C4-2B (cell line): ENCODE measurements around the gene LRRFIP1.
A peak's percentile ranks its signal among the peaks of the same experiment; 100 is the strongest.

Source experiments
- H3K27ac ChIP-seq: fragments of 450-650 bp; 2 replicates; pipeline ENCODE4 v1.5.1; 2017
- CTCF ChIP-seq: fragments of 450-650 bp; conservative IDR thresholded peaks from 2 replicates; pipeline ENCODE4 v1.5.1; 2017; ENCODE audit warnings: mild to moderate bottlenecking
- ZFX ChIP-seq: fragments of 450-650 bp; IDR thresholded peaks from 2 replicates; pipeline ENCODE4 v1.6.1; 2017

Gene LRRFIP1

GRCh38 chr2:237627441-237628246 is at the start of gene LRRFIP1:
LRRFIP1 (plus strand) TSS chr2:237627587; CDS start chr2:237627645, 58 bp downstream.
- peak within 1 kb of the TSS; percentile 59 for H3K27ac ChIP-seq
- TF ChIP-seq ZFX (peak; percentile 65), CTCF (no peak)

GRCh38 chr2:237577956-237578870 is 49.2 kb upstream of the LRRFIP1 start:
- H3K27ac ChIP-seq: no peak overlapping the region
- TF ChIP-seq ZFX: no peak
- TF ChIP-seq CTCF: no peak

DNA sequence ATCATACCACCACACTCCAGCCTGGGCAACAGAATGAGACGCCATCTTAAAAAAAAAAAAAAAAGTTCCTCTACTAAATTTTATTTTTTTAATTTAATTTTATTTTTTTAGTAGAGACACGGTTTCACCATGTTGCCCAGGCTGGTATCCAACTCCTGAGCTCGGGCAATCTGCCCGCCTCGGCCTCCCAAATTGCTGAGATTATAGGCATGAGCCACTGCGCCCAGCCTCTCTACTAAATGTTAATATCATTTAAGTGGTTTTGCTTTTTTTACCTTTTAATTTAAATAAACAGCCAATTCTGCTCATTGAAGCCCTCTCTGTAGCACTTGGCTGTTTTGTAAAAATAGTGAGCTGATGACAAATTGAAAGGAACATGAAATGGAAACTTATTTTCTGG is 46.1 kb upstream of the LRRFIP1 start:
- H3K27ac ChIP-seq: peak overlapping the region; percentile 87
- no peak for TF ChIP-seq ZFX

DNA sequence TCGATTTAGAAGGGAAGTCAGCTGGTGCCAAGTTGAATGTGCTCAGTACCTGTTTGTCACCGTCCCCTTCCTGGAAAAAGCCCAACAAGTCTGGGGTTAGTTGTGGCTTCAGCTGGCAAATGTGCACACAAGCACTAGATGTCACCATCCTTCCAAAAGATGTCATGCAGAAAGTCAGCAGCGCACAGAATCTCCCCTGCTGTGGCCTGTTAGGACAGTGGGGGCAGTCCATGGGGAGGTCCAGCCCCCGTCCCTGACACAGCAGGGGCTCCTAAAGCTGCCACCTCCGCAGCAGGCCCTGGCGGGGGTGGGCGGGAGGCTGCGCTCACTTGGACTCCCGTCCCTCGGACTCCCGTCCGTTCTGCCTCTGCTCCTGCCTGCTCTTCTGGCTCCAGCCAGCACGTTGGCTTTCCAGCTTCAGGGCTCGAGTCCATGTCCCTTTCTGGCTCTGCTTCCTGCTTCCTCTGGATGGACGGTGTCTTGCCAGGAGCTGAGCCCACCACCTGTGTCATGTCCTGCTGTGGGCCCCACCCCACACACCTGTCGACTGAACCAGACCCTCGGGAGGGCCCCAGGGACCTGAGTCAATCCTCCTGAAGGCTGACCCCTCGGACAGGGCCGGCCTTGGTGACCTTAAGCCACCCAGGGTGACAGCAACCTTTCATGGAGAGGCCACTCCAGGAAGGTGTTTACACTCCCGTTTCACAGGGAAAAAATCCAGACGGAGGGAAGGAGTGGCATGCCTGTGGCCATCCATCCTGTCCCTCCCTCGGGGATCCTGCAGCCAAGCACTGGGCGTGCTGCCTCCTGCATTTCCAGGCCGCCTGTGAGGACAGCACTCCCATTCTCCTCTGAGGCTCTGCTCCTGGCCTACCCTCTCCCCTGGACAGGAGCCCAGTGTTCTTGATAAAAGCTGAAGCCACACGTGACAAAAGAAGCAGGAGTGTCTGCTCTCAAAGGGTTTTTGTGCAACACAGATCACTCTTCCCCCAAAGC is 45.3 kb upstream of the LRRFIP1 start:
- TF ChIP-seq CTCF (peak; percentile 67), ZFX (no peak)
- peak overlapping the region; percentile 87 for H3K27ac ChIP-seq

DNA sequence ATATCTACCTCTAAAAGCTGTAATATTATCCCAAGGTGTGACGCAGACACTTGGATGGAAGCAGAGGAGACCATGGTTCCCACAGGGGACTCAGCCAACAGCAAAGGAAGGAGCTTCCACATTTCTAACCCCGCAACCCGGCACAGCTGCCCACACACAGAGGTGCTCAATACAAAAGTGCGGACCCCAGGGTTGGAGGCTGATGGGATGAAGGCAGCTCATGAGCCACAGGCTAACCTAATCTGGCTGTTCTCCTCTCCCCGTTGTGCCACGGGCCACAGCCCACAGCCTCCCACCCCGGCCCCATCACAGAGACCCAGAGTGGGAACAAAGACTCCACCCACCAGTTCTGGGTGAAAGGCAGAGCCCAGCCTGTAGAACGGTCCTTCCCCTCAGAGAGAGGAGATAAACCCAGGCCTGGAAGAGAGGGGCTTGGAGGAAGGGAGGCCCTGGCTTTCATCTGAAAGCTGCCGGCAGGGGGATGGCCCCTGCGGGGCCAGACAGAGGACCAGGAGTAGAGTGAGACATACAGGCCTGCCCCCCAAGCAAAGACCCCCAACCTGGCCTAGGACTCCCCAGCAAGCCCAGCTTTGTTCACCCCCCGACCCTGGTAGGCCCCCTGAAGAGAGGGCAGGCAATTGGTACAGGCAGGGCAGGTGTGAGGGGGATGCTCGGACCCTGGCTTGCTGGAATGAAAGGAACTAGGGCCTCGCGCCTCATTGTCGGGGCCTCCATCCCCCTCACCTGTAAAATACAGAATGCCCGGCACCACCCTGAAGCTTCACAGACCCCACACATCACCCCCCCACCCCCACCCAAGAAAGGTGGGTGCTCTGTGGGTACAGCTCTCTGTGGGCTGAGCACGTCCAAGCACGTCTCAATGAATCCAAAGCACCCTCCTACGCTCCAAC is 43.7 kb upstream of the LRRFIP1 start:
- TF ChIP-seq ZFX (no peak), CTCF (no peak)
- H3K27ac ChIP-seq: peak overlapping the region; percentile 87

GRCh38 chr2:237585590-237586221 is 41.7 kb upstream of the LRRFIP1 start:
- no peak for TF ChIP-seq ZFX
- TF ChIP-seq CTCF: no peak
- no peak overlapping the region for H3K27ac ChIP-seq
